Smooth muscle cell (in vitro differentiated cells): ENCODE data around the gene CANT1. TPM values are rescaled to one million over a fixed set of nuclear protein-coding genes. Genes with fewer than 3 reads are reported as not detected.

Experiments used
- DNase-seq: peaks from one replicate; lab custom pipeline; 2025; ENCODE audit not compliant: unreplicated experiment; lab: John Stamatoyannopoulos, UW
- H2AFZ ChIP-seq: fragments of 200-600 bp; sonication (generic); 2 replicates; pipeline ENCODE4 v1.6.0; 2016; ENCODE audit warnings: antibody characterized with exemption, low read depth, mild to moderate bottlenecking
- H3F3A ChIP-seq: fragments of 200-600 bp; sonication (generic); 2 replicates; pipeline ENCODE4 v1.6.0; 2017; ENCODE audit warnings: antibody characterized with exemption, low read depth
- H3K27ac ChIP-seq: fragments of 200-600 bp; sonication (generic); 2 replicates; pipeline ENCODE4 v1.5.1; 2016; ENCODE audit warnings: low read depth, mild to moderate bottlenecking
- H3K27me3 ChIP-seq: fragments of 200-600 bp; sonication (generic); 2 replicates; pipeline ENCODE4 v1.6.1; 2016; ENCODE audit warnings: low read depth, mild to moderate bottlenecking
- H3K36me3 ChIP-seq: fragments of 200-600 bp; sonication (generic); 2 replicates; pipeline ENCODE4 v1.5.1; 2016; ENCODE audit warnings: low read depth
- H3K4me1 ChIP-seq: fragments of 200-600 bp; sonication (generic); 2 replicates; pipeline ENCODE4 v1.5.1; 2016; ENCODE audit warnings: low read depth
- H3K4me2 ChIP-seq: fragments of 200-600 bp; sonication (generic); 2 replicates; pipeline ENCODE4 v1.6.0; 2016; ENCODE audit warnings: mild to moderate bottlenecking
- H3K4me3 ChIP-seq: fragments of 200-600 bp; sonication (generic); 2 replicates; pipeline ENCODE4 v1.5.1; 2016; ENCODE audit warnings: mild to moderate bottlenecking
- H3K79me2 ChIP-seq: fragments of 200-600 bp; sonication (generic); 2 replicates; pipeline ENCODE4 v1.6.0; 2016; ENCODE audit warnings: low read depth, mild to moderate bottlenecking
- H3K9ac ChIP-seq: fragments of 200-600 bp; sonication (generic); 2 replicates; pipeline ENCODE4 v1.6.0; 2016; ENCODE audit warnings: low read depth
- H3K9me3 ChIP-seq: fragments of 200-600 bp; sonication (generic); replicated peaks from 2 replicates; pipeline ENCODE4 v1.5.1; 2016; ENCODE audit warnings: low read depth
- H4K20me1 ChIP-seq: fragments of 200-600 bp; sonication (generic); 2 replicates; pipeline ENCODE4 v1.6.0; 2016; ENCODE audit warnings: low read depth
- CTCF ChIP-seq: fragments of 200-600 bp; sonication (generic); IDR thresholded peaks from 2 replicates; pipeline ENCODE4 v1.5.1; 2017; ENCODE audit warnings: borderline replicate concordance, mild to moderate bottlenecking, antibody characterized with exemption; ENCODE audit not compliant: insufficient read depth, poor library complexity, severe bottlenecking
- WGBS: methylation state at CpG from one replicate; pipeline ENCODE4 v1.1.7; 2016; ENCODE audit warnings: low lambda C conversion rate; 5-methylcytosine and 5-hydroxymethylcytosine counted together
- polyA plus RNA-seq: library from polyadenylated mRNA; unstranded; fragments of >200 nt; fragmentation: Nextera tagmentation; extraction: Ambion mirVana; gene quantifications from 2 replicates; pipeline ENCODE4 v1.2.1, GENCODE V29; 2016
- total RNA-seq: library from RNA; depleted of rRNA; stranded (reverse); fragments of >200 nt; gene quantifications from 2 replicates; pipeline ENCODE4 v1.2.3, GENCODE V29; 2014

Gene CANT1
- total and polyA plus RNA-seq, 2 experiments from 2014 or later: 38.3 to 42.1 TPM

DNA sequence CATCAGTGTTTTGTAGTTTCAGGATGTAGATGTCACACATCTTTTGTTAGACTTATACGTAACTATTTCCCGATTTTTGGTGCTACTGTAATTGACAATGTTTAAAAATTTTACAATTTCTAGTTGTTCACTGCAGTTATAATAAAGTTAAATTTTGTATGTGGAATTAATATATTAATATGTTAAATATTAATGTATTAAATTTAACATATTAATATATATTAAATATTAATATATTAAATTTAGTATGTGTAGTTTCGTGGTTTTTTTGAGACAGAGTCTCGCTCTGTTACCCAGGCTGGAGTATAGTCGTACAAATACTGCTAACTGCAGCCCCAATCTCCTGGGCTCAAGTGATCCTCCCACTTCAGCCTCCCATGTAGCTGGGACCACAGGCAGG, 24.2 kb downstream of the CANT1 start:
- H3K27me3 ChIP-seq: no peaks in the 10 kb centered on the region
- no peaks in the 10 kb centered on the region for H3F3A ChIP-seq
- no peaks in the 10 kb centered on the region for H3K4me1 ChIP-seq
- H2AFZ ChIP-seq: no peak overlapping the region
- no peaks in the 10 kb centered on the region for H4K20me1 ChIP-seq
- no peaks in the 10 kb centered on the region for H3K79me2 ChIP-seq
- H3K4me2 ChIP-seq: peak overlapping the region; percentile 80
- H3K9ac ChIP-seq: no peak overlapping the region
- no peak for TF ChIP-seq CTCF
- H3K36me3 ChIP-seq: no peaks in the 10 kb centered on the region
- no peak for DNase-seq
- H3K4me3 ChIP-seq: no peak overlapping the region
- H3K9me3 ChIP-seq: no peaks in the 10 kb centered on the region
- 87% methylated on average over 5 of the region's 5 CpGs for WGBS
- no peak overlapping the region for H3K27ac ChIP-seq

DNA sequence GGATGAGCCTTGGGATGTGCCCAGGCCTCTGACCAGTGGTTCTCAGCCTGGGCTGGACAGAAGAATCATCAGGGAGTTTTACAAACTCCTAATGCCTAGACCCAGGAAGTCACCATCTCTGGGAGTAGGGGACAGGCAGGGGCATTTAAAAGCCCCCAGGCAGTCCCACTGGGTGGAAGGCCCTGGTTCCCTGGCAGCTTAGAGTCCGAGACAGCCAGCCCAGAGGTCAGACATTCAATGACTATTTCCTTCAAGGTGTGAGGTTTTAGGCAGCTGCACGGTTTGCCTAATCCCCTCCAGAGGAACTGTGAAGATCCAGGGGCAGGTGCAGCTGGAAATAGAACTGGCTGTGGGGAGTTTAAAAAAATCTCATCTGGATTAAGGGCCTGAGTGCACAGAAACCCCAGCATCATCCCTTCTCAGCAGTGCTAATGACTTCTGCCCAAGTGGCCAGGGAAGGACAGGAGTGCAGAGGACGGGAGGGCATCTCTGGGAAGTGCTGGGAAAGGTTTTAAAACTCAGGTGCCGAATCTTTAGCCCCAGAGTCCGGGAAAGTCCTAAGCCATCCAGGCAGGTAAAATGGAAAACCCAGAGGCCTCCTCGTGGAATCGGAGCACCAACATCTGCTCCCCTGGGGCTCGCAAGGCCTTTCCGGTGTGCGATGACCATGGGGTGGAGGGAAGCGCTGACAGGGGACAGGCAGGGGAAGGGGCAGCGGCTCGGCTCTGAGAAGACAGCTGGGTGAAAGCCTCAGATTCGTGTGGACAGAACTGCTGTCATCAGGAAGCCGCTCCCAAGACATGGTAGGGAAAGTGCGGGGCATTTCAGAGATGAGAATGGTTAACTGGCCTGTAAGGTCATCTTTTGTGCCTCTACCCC, 28.3 kb downstream of the CANT1 start:
- no peak for DNase-seq
- Histone ChIP-seq H3K36me3 (no peaks in the 10 kb centered on the region), H3K9ac (no peak overlapping the region), H3K4me3 (no peak overlapping the region), H3K79me2 (no peaks in the 10 kb centered on the region), H3K27ac (no peak overlapping the region), H4K20me1 (no peaks in the 10 kb centered on the region), H3K4me1 (peaks cover 7% of the 10 kb centered on the region), H3K9me3 (no peaks in the 10 kb centered on the region), H3K4me2 (no peak overlapping the region), H2AFZ (no peak overlapping the region), H3K27me3 (no peaks in the 10 kb centered on the region), H3F3A (no peaks in the 10 kb centered on the region)
- 88% methylated on average over 16 of the region's 16 CpGs for WGBS
- no peak for TF ChIP-seq CTCF

GRCh38 chr17:78980624-78980972, 29.0 kb downstream of the CANT1 start:
- Histone ChIP-seq H3K27ac (no peak overlapping the region), H3K9ac (no peak overlapping the region), H3K36me3 (no peaks in the 10 kb centered on the region)

More at GRCh38 chr17:78980624-78980972, 29.0 kb downstream of the CANT1 start:
- no peak overlapping the region for H2AFZ ChIP-seq
- TF ChIP-seq CTCF: no peak
- H3K4me1 ChIP-seq: peaks cover 7% of the 10 kb centered on the region
- H3K4me2 ChIP-seq: no peak overlapping the region
- H3K27me3 ChIP-seq: no peaks in the 10 kb centered on the region
- no peaks in the 10 kb centered on the region for H3K9me3 ChIP-seq
- WGBS: 81% methylated on average over 8 of the region's 8 CpGs
- H3K79me2 ChIP-seq: no peaks in the 10 kb centered on the region
- H3F3A ChIP-seq: no peaks in the 10 kb centered on the region
- DNase-seq: no peak
- no peak overlapping the region for H3K4me3 ChIP-seq
- no peaks in the 10 kb centered on the region for H4K20me1 ChIP-seq
